ENCODE results near the gene KDM3A. TPM values are rescaled to one million over a fixed set of nuclear protein-coding genes. Genes with fewer than 3 reads are reported as not detected.

KDM3A gene
- total RNA-seq, 1 experiment from 2014 or later: 52.4 TPM

DNA sequence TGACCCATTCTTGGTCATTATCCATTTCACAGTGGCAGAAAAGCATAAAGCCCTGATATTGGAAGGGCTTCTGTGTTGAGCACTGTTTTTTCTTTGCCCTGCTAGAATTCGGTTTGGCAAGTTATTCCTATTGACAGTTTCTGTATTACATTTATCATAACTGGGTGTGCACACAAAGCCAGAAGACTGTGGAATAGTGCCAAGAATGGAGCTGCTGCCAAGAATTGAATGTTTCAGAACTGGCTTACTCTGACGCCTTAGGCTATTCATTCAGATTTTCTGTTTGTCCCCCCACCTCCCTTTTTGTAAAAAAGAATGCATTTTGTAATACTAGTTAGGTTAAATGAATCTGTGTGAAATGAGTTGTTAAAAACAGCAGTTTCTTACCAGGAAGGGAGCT, 12.7 kb downstream of the KDM3A start:
- Mint-ChIP-seq H3K4me1 (ENCODE audit: low read depth, unreplicated experiment) (no peaks in the 10 kb centered on the region), H3K36me3 (ENCODE audit: insufficient read depth, unreplicated experiment) (peaks cover 48% of the 10 kb centered on the region), H3K27ac (ENCODE audit: unreplicated experiment) (no peak overlapping the region), H3K9me3 (ENCODE audit: unreplicated experiment) (no peaks in the 10 kb centered on the region), H3K27me3 (ENCODE audit: insufficient read depth, unreplicated experiment) (no peaks in the 10 kb centered on the region), H3K4me3 (ENCODE audit: unreplicated experiment) (no peak overlapping the region)
- H3K4me3 ChIP-seq (ENCODE audit: low read depth, low read length): no peak overlapping the region
- no peaks in the 10 kb centered on the region for H3K27me3 ChIP-seq (replicated peaks; ENCODE audit: control insufficient read depth, insufficient read depth, low read length)
- POLR2A ChIA-PET: no interaction called here
- BruUV-seq (replicated peaks): no TSS peak
- H3K9me3 ChIP-seq: no peaks in the 10 kb centered on the region
- intact Hi-C loops (cut with micrococcal nuclease; ENCODE audit: unreplicated experiment): no loop called here
- no peaks in the 10 kb centered on the region for H3K4me1 ChIP-seq
- TF ChIP-seq, protein P1, sequence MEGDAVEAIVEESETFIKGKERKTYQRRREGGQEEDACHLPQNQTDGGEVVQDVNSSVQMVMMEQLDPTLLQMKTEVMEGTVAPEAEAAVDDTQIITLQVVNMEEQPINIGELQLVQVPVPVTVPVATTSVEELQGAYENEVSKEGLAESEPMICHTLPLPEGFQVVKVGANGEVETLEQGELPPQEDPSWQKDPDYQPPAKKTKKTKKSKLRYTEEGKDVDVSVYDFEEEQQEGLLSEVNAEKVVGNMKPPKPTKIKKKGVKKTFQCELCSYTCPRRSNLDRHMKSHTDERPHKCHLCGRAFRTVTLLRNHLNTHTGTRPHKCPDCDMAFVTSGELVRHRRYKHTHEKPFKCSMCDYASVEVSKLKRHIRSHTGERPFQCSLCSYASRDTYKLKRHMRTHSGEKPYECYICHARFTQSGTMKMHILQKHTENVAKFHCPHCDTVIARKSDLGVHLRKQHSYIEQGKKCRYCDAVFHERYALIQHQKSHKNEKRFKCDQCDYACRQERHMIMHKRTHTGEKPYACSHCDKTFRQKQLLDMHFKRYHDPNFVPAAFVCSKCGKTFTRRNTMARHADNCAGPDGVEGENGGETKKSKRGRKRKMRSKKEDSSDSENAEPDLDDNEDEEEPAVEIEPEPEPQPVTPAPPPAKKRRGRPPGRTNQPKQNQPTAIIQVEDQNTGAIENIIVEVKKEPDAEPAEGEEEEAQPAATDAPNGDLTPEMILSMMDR (IDR thresholded peaks at IDR 0.05; ENCODE audit: insufficient read depth in 1 of 2, low read depth in 1 of 2, low read length in 1 of 2, severe bottlenecking in 1 of 2, unreplicated experiment in 1 of 2): no peak
- peaks cover 2% of the 10 kb centered on the region for H3K36me3 ChIP-seq (ENCODE audit: control insufficient read depth, insufficient read depth, low read length)
- DNase-seq: no peak
- CTCF ChIA-PET: no interaction called here

DNA sequence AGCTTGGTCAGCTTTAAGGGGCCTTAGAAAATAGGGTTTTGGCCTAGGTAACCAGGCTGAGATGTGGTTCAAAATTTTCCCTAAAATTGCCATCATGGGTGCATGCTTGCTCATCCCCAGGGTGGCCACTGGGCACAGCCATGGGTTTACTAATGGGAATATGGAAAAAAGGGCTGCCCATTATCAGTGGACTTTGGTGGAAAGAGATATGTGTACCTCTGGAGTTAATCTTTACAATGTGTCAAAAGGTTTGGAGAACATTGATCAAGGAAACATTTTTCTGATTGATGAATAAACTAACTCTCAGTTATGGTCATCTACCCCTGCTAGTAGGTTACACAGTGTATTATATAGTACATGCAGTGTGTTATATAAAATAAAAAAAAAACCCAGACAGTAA, 13.1 kb downstream of the KDM3A start:
- Mint-ChIP-seq H3K9me3 (ENCODE audit: unreplicated experiment) (no peaks in the 10 kb centered on the region), H3K27ac (ENCODE audit: unreplicated experiment) (no peak overlapping the region), H3K4me3 (ENCODE audit: unreplicated experiment) (no peak overlapping the region), H3K4me1 (ENCODE audit: low read depth, unreplicated experiment) (no peaks in the 10 kb centered on the region), H3K27me3 (ENCODE audit: insufficient read depth, unreplicated experiment) (no peaks in the 10 kb centered on the region), H3K36me3 (ENCODE audit: insufficient read depth, unreplicated experiment) (peaks cover 49% of the 10 kb centered on the region)
- Histone ChIP-seq H3K4me3 (ENCODE audit: low read depth, low read length) (no peak overlapping the region), H3K4me1 (no peaks in the 10 kb centered on the region), H3K27me3 (replicated peaks; ENCODE audit: control insufficient read depth, insufficient read depth, low read length) (no peaks in the 10 kb centered on the region), H3K9me3 (no peaks in the 10 kb centered on the region), H3K36me3 (ENCODE audit: control insufficient read depth, insufficient read depth, low read length) (peaks cover 2% of the 10 kb centered on the region)
- no TSS peak for BruUV-seq (replicated peaks)
- POLR2A ChIA-PET: no interaction called here
- DNase-seq: no peak
- TF ChIP-seq, protein P1 (IDR thresholded peaks at IDR 0.05; ENCODE audit: insufficient read depth in 1 of 2, low read depth in 1 of 2, low read length in 1 of 2, severe bottlenecking in 1 of 2, unreplicated experiment in 1 of 2): no peak
- intact Hi-C loops (cut with micrococcal nuclease; ENCODE audit: unreplicated experiment): no loop called here
- CTCF ChIA-PET: interaction anchor here (1.1 kb wide), 1 partner anchor 58 kb away, joined by 4 read pairs; no protein-coding TSS in a partner anchor

DNA sequence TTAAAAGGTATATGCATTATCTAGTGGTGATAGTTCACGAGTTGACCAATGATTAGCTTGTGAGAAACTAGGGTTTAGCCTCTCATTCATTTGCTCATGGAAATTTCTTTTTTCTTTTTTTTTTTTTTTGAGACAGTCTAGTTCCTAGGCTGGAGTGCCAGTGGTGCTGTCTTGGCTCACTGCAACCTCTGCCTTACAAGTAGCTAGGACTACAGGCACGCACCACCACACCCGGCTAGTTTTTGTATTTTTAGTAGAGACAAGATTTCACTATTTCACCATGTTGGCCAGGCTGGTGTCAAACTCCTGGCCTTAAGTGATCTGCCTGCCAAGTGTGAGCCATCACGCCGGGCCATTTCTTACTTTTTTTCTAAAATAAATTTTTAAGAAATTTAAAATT, 14.0 kb downstream of the KDM3A start:
- H3K4me1 Mint-ChIP-seq (ENCODE audit: low read depth, unreplicated experiment): no peaks in the 10 kb centered on the region
- no peak overlapping the region for H3K4me3 Mint-ChIP-seq (ENCODE audit: unreplicated experiment)
- CTCF ChIA-PET: interaction anchor here (1.1 kb wide), 1 partner anchor 59 kb away, joined by 4 read pairs; no protein-coding TSS in a partner anchor
- Histone ChIP-seq H3K9me3 (no peaks in the 10 kb centered on the region), H3K27me3 (replicated peaks; ENCODE audit: control insufficient read depth, insufficient read depth, low read length) (no peaks in the 10 kb centered on the region), H3K4me3 (ENCODE audit: low read depth, low read length) (no peak overlapping the region), H3K36me3 (ENCODE audit: control insufficient read depth, insufficient read depth, low read length) (peaks cover 2% of the 10 kb centered on the region), H3K4me1 (no peaks in the 10 kb centered on the region)
- TF ChIP-seq, protein P1 (IDR thresholded peaks at IDR 0.05; ENCODE audit: insufficient read depth in 1 of 2, low read depth in 1 of 2, low read length in 1 of 2, severe bottlenecking in 1 of 2, unreplicated experiment in 1 of 2): no peak
- no TSS peak for BruUV-seq (replicated peaks)
- intact Hi-C loops (cut with micrococcal nuclease; ENCODE audit: unreplicated experiment): no loop called here
- POLR2A ChIA-PET: interaction anchor here (1.1 kb wide), 1 partner anchor 14 kb away, joined by 4 read pairs; the partner anchor contains the start of gene KDM3A
- peaks cover 41% of the 10 kb centered on the region for H3K36me3 Mint-ChIP-seq (ENCODE audit: insufficient read depth, unreplicated experiment)
- H3K27me3 Mint-ChIP-seq (ENCODE audit: insufficient read depth, unreplicated experiment): no peaks in the 10 kb centered on the region
- DNase-seq: no peak
- no peak overlapping the region for H3K27ac Mint-ChIP-seq (ENCODE audit: unreplicated experiment)
- no peaks in the 10 kb centered on the region for H3K9me3 Mint-ChIP-seq (ENCODE audit: unreplicated experiment)

Data from Caco-2 (cell line).